ENCODE data around the gene CRY2.

- TF ChIP-seq CTCF (conservative IDR thresholded peaks at IDR 0.05 in 1 of 2, IDR thresholded peaks at IDR 0.05 in 1 of 2; ENCODE audit: extremely low read depth in 1 of 2, insufficient read depth in 1 of 2, low read depth in 1 of 2, low read length in 2 of 2) (no peak), EZH2 (IDR thresholded peaks at IDR 0.05; ENCODE audit: borderline replicate concordance, low read length) (no peak)
These were observed 39.7 kb downstream of the CRY2 start for GRCh38 chr11:45886816-45887520.
